T47D (cell line): ENCODE results near the gene FBN3.

Experiments
- DNase-seq, 2 experiments: peaks; one replicate each; pipeline versions ENCODE4 v3.0.0 to v3.0.0-alpha.2; 2011 to 2012; ENCODE audit warnings: low read depth in 1 of 2, low spot score in 1 of 2
- JUND ChIP-seq: IDR thresholded peaks from 2 replicates; pipeline ENCODE4 v1.6.1; 2012; ENCODE audit warnings: low read depth
- in situ Hi-C: cut with HindIII; loops from 2 replicates; pipeline ENCODE4 v1.10.0; 2016; ENCODE audit warnings: low sequenced_read_pairs, low pct_unique_long_range_greater_than_20kb

FBN3 gene

DNA sequence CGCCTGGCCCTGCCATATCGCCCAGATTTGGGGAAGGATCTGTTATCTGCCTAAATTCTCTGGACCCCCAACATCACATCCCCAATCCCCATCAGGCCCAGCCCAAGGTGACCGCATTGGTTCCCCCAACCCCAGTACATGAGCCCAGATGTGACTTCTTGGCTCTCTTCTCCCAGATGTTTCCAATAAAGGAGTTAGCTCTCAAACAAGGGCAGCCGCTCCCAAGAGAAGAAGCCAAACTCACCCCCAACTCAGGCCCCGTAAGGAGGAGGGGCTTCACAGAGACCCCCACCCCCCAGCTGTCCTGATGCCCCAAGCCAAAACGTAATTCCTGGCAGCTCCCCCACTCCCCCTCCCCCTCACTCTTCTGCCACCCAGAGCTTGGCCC is 6.9 kb downstream of the FBN3 start:
- no peak for TF ChIP-seq JUND
- no peak for DNase-seq
- in situ Hi-C loops, result no loop called here

DNA sequence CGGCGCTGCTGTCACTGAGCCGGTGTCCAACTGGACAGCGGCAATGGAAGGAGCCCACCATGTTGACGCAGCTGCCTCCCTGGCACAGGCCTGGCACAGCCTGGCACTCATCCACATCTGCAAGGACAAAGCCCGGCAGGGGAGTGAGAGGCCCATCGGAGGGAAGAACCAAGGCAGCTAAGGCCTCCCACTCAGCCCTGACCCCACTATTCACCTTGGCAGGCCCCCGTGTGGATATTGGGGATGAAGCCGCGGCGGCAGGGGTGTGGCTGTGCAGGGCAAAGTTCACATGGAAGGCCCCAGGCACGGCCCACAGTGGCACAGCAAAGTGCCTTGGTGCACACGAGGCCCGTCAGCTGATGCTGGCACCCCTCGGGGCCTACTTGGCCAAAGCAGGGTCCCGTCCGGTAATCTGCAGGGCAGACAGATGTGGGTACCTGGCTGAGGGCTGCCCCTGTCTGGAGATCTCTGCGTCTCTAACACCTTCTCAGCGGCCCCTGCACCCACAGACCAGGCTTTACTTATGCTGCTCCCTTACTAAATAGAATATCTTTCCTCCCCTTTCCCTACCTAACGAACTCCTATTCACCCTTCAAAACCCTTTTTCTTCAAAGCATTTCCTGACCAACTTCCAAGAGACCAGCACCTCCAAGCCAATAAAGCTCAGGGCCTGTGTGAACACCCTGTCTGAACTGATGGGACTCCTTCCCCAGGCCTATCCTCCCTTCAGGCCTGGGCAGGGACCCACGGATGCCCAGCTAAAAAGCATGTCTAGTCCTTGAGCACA is 7.5 kb downstream of the FBN3 start:
- in situ Hi-C loops, result no loop called here
- DNase-seq, result no peak
- TF ChIP-seq JUND, result no peak

DNA sequence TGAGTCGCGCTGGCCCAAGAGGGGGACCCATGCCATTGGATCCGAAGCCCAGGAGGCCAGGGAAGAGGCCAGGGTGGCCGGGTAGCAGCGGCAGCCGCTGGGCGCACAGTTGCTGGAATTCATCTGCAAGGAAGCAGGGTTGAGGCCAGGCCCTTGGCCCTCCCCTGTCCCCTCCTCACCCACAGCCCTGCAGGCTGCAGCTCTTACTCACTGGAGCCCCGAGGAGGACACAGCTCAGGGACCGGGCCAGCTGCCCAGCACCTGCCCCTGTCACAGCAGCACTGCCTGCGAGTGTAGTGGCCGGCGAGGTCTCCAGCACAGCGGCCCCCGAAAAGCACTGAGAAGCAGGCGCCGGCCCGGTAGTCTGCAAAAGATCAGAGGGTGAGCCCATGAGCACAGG is 11.2 kb downstream of the FBN3 start:
- no peak for DNase-seq
- no peak for TF ChIP-seq JUND
- in situ Hi-C loops, result no loop called here

DNA sequence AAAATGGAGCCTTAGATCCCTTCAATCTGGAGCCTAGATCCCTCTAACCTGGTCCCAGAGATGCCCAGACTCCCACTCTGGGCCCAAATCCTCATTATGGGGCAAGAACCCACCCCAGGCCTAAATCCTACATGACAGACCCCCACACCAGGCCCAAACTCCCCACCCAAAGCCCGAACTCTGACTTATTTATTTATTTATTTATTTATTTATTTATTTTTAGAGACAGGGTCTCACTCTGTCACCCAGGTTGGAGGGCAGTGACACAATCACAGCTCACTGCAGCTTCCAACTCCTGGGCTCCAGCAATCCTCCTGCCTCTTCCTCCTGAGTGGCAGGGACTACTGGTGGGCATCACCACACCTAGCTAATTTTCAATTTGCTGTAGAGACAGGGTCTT is 12.0 kb downstream of the FBN3 start:
- in situ Hi-C loops, result no loop called here

DNA sequence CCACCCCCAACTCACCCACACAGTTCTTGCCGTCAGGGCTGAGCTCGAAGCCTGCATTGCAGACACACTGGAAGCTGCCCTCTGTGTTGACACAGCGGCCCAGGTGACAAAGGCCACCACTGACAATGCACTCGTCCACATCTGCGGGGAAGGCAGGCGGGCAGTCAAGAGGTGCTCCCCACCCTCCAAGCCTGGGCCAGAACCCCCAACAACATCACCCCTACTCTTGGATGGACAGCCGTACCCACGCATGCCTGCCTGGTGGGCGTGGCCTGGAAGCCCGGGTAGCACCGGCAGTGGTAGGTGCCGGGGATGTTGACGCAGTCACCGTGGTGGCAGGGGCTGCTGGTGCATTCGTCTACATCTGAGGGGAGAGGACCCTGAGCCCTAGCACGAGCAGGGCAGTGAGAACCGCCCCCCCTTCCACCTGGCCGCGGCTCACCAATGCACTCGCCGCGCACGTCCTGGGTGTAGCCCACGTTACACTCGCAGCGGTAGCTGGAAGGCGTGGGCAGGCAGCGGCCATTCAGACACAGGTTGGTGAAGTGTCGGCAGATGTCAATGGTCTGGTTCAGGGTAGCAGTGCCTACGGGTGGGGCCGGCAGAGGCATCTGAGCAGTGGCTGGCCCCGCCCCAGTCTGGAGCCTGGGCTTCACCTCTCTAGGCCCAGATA is 13.3 kb downstream of the FBN3 start:
- DNase-seq, result no peak
- in situ Hi-C loops, result no loop called here
- TF ChIP-seq JUND, result no peak

More for the DNA sequence above, 12.0 kb downstream of the FBN3 start:
- DNase-seq, result no peak
- no peak for TF ChIP-seq JUND

DNA sequence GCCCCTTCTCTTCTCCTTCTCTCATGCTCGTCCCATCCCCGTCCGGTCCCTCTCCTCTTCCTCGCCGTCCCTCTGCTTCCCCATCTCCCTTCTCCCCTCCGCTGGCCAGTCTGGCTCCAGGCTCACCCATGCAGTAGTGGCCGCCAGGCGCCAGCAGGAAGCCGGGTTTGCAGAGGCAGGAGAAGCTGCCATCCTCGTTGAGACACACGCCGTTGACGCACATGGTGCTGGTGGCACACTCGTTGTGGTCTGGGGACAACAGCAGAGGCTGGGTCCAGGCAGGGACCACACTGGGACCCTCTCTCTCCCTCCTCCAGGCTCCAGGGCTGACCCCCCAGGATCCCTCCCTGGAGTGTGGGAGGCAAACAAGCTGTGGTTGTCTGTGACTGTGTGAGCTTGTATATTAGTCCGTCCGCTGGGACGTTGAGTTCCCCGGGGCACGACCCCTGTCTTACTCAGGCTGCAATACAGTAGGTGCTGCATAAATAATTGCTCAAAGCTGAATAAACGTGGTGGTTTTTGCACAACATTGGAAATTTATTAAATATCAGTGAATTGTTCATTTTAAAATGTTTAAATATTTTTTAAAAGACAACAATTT is 16.4 kb downstream of the FBN3 start:
- peak in 1 of 2 experiments; percentile 39 for DNase-seq
- no peak for TF ChIP-seq JUND
- in situ Hi-C loops, result no loop called here

DNA sequence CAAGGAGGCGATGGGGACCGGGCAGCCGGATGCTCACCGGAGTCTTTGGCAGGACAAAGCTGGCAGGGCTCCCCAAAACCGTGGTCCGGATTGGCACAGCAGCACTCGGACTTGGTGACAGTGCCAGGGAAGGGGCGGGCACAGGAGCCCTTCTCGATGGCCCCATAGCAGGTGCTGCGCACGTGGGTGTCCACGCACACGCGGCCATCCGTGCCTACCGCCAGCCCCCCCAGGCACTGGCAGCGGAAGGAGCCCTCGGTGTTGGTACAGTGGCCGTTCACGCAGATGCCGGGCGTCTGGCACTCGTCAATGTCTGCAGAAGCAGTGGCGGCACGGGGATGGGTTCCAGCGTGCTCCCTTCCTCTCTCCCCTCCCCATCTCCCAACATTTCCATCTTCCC is 17.9 kb downstream of the FBN3 start:
- TF ChIP-seq JUND, result no peak
- in situ Hi-C loops, result no loop called here

DNA sequence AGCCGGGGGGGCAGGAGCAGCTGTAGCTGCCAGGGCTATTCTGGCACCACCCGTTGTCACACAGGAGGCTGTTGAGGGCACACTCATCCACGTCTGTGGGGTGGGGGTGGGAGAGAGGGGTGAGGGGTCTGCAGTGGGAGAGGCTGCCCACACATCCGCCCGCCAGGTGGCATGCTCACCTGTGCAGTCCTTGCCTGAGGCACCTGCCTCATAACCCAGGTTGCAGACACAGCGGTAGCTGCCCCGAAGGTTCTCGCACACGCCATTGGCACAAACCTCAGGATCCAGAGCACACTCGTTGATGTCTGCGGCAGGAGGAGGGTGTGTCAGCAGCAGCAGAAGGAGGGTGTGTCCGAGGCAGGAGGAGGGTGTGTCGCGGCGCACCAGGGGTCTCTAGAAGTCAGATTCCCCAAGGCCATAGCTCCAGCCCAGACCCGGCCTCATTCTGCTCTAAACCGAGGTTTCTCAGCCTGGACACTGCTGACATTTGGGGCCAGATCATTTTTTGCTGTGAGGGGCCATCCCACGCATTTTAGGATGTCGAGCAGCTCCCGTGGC is 20.3 kb downstream of the FBN3 start:
- TF ChIP-seq JUND, result no peak

More for the DNA sequence above, 17.9 kb downstream of the FBN3 start:
- no peak for DNase-seq

DNA sequence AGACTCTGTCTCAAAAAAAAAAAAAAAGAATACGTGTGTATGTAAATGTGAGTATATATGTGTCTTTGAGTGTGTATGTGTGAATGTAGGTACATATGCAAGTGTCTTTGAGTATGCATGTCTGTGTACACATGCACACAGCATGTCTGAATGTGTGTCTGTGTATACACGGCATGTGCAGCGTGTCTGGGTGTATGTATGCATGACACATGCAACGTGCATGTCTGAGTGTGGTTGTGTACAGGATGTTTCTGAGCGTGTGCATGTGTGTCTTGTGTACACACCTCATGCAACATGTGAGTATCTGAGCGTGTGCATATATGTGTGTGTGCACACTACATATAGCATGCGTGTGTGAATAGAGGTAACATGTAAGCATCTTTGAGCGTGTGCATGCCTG is 20.8 kb downstream of the FBN3 start:
- DNase-seq, result no peak
- in situ Hi-C loops, result no loop called here
- TF ChIP-seq JUND, result no peak

More for the DNA sequence above, 20.3 kb downstream of the FBN3 start:
- in situ Hi-C loops, result no loop called here
- no peak for DNase-seq

DNA sequence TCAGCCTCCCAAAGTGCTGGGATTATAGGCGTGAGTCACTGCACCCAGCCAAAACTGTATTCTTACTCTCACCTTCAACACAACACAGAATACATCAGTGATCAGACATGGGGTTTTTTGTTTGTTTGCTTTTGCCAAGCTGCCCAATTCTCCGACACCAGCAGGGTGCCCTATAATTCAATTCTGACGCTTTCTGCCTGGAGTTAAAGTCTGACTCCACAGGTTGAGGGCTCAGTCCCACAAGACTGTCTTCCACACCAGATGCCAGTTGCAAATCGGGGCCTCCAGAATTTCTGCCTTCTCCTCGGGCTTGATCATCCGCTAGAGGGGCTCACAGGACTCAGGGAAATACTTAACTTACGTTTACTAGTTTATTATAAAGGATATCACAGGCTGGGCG is 22.1 kb downstream of the FBN3 start:
- DNase-seq, result peak in 1 of 2 experiments; percentile 36
- in situ Hi-C loops, result no loop called here
- no peak for TF ChIP-seq JUND

DNA sequence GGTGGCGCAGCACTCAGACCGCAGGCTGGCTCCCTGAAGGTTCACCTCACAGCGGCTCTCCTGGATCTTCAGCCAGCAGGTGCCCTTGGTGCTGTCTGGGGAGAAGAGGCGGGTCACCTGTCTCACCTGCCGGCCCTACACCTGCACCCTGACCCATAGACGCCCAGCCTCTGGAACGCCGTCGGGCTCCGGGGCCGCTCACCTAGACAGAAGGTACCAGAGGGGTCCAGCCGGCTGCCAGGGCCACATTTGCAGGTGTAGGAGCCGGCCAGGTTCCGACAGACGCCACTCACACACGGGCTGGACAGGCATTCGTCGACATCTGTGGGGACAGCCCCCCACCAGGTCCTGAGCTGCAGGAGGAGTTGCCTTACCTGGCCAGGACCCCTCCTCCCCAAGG is 22.9 kb downstream of the FBN3 start:
- no peak for DNase-seq
- in situ Hi-C loops, result no loop called here
- no peak for TF ChIP-seq JUND

DNA sequence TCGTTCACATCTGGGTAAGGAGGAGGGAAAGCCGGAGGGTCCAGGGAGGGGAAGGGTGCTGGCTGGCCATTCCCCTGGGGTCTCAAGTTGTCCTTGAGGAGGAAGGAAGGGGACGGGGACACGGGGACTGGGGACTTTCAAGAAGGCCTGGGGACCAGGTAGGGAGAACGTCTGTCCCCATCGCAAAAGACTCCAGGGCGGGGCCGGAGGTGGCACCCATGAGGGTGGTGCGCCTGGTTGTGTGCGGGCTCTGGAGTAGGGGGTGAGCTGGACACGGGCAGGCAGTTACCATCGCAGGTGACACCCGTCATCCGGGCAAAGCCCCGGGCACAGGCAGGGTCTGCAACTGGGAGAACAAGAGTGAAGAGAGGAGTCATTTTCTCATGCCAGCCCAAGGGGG is 23.4 kb downstream of the FBN3 start:
- no peak for DNase-seq
- TF ChIP-seq JUND, result no peak
- in situ Hi-C loops, result no loop called here

DNA sequence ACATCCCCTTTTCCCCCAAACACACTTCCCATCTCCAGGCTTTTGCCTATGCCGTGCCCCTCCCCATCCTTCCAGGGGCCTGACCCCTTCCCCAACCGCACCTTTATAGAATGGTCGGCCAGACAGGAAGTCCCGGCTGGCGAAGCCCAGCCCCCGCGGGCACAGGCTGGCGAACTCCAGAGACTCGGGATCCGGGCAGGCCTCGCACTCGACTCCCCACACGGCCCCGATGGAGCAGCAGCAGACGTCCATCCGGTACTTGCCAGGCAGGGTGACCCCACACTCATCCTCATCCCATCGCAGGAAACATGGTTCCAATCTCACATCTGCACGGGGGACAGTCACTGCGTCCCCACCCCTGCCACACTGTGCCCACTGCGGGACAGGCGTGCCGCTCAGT is 25.7 kb downstream of the FBN3 start:
- in situ Hi-C loops, result no loop called here
- TF ChIP-seq JUND, result no peak
- DNase-seq, result no peak
